ENCODE data around the gene SEC61B. TPM values are rescaled to one million over a fixed set of nuclear protein-coding genes. Genes with fewer than 3 reads are reported as not detected.
A peak's percentile ranks its signal among the peaks of the same experiment; 100 is the strongest.

Gene SEC61B
- total and polyA plus RNA-seq, 10 of the 15 experiments (the other 5 are each of a cell fraction or from before 2014, with no cell fraction given), result 108 to 747 (median 301) TPM

DNA sequence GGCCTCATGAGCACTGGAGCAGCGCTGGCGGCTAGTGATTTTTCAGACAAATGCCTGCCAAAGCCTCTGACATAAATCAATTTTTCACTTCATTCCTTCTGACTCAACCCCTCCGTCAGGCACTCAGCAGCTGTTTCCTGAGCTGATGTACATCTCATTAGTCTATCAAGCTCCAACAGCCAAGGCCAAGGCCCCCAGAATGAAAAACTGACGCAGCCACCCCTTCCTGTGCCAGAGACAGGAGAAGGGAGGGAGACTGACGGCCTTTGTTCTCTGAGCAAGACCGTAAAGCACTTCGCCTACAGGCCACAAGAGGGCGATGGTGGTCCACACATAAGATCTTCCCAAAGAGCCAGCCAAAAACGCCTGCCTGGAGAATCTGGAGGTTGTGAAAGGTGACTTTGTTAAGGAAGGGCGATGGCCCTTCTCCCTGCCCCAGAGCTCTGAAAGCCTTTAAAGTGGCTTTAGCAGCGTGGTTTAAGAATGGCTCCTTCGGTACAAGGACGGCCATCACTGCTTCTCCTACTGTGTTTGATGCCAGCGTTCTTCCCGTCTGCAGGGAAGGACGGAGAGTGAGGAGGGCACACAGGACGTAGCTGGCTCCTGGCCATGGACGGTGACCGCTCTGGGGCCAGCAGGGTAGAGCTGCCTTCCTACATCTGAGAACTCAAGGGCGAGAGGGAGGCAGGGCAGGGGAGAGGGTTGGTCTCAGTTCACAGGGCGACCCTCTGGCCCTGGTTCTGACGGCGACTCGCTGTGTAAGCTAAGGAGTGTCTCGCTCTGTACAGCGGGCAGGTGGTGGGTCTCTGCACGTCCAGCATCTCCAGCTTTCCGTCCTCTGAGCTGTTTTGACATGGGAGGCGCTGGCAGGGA, 37.4 kb upstream of the SEC61B start (continued):
- TF ChIP-seq SMAD5 (IDR thresholded peaks at IDR 0.05; ENCODE audit: low read depth) (no peak), RUNX3 (IDR thresholded peaks at IDR 0.05; ENCODE audit: low read length) (peak; percentile 24), SIN3A (IDR thresholded peaks at IDR 0.05; ENCODE audit: low read depth, low read length) (no peak), ZBED1 (IDR thresholded peaks at IDR 0.05; ENCODE audit: borderline replicate concordance) (no peak), PAX8 (IDR thresholded peaks at IDR 0.05) (no peak), CBX3 (IDR thresholded peaks at IDR 0.05; ENCODE audit: borderline replicate concordance, low read depth) (no peak), CUX1 (IDR thresholded peaks at IDR 0.05; ENCODE audit: insufficient replicate concordance, low read depth, low read length) (no peak), KDM1A (IDR thresholded peaks at IDR 0.05; ENCODE audit: borderline replicate concordance) (no peak), JUND (IDR thresholded peaks at IDR 0.05; ENCODE audit: low read depth, low read length) (no peak), ZNF24 (IDR thresholded peaks at IDR 0.05) (peak; percentile 68; the same call in 1 of the 2 replicates), JUNB (IDR thresholded peaks at IDR 0.05) (peak; percentile 56; the same call in 1 of the 2 replicates), KLF5 (IDR thresholded peaks at IDR 0.05; ENCODE audit: partially characterized antibody) (no peak), SMC3 (IDR thresholded peaks at IDR 0.05; ENCODE audit: borderline replicate concordance, low read length) (peak; percentile 89), ZBTB11 (CRISPR knock-in tag; IDR thresholded peaks at IDR 0.05) (no peak)
- TF ChIP-seq, protein P1, sequence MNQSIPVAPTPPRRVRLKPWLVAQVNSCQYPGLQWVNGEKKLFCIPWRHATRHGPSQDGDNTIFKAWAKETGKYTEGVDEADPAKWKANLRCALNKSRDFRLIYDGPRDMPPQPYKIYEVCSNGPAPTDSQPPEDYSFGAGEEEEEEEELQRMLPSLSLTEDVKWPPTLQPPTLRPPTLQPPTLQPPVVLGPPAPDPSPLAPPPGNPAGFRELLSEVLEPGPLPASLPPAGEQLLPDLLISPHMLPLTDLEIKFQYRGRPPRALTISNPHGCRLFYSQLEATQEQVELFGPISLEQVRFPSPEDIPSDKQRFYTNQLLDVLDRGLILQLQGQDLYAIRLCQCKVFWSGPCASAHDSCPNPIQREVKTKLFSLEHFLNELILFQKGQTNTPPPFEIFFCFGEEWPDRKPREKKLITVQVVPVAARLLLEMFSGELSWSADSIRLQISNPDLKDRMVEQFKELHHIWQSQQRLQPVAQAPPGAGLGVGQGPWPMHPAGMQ (IDR thresholded peaks at IDR 0.05; ENCODE audit: borderline replicate concordance), result no peak
- TF ChIP-seq, protein P2, sequence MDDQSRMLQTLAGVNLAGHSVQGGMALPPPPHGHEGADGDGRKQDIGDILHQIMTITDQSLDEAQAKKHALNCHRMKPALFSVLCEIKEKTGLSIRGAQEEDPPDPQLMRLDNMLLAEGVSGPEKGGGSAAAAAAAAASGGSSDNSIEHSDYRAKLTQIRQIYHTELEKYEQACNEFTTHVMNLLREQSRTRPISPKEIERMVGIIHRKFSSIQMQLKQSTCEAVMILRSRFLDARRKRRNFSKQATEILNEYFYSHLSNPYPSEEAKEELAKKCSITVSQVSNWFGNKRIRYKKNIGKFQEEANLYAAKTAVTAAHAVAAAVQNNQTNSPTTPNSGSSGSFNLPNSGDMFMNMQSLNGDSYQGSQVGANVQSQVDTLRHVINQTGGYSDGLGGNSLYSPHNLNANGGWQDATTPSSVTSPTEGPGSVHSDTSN (IDR thresholded peaks at IDR 0.05; ENCODE audit: insufficient replicate concordance, low read depth, low read length), result peak; percentile 27
- TF ChIP-seq, protein P3, sequence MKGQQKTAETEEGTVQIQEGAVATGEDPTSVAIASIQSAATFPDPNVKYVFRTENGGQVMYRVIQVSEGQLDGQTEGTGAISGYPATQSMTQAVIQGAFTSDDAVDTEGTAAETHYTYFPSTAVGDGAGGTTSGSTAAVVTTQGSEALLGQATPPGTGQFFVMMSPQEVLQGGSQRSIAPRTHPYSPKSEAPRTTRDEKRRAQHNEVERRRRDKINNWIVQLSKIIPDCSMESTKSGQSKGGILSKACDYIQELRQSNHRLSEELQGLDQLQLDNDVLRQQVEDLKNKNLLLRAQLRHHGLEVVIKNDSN (IDR thresholded peaks at IDR 0.05; ENCODE audit: borderline replicate concordance, extremely low read length, insufficient read depth, low read depth, low read length), result no peak

Data from GM12878 (cell line).